Omental fat pad (tissue), 4 donors: Measurements from ENCODE around the gene RNF214. TPM values are rescaled to one million over a fixed set of nuclear protein-coding genes. Genes with fewer than 3 reads are reported as not detected.

Experiments
- ATAC-seq: fragments of 150-250 bp; one replicate; pipeline ENCODE4 v1.9.1; 2016; ENCODE audit warnings: mild to moderate bottlenecking, moderate library complexity; ENCODE audit not compliant: low FRiP score
- DNase-seq: peaks from one replicate; pipeline ENCODE4 v3.0.0-alpha.2; 2019; ENCODE audit warnings: low spot score
- CTCF ChIP-seq, 3 donors: fragments of 450-650 bp; IDR thresholded peaks; one replicate each; pipeline ENCODE4 v1.5.1; 2016 to 2017; ENCODE audit warnings: antibody characterized with exemption in 3 of 3, mild to moderate bottlenecking in 3 of 3, moderate library complexity in 2 of 3
- total RNA-seq, 4 donors: library from RNA; depleted of rRNA; stranded (reverse); fragments of >200 nt; gene quantifications; one replicate each; pipeline ENCODE4 v1.1.0, GENCODE V29; 2016

The RNF214 gene
- total RNA-seq, 4 donors from 2014 or later: 7.7 to 12.1 (median 9.8) TPM

- no peak for ATAC-seq
- no peak for DNase-seq
- no peak for TF ChIP-seq CTCF (IDR thresholded peaks at IDR 0.05)
These were observed 80.6 kb downstream of the RNF214 start for GRCh38 chr11:117313091-117313490.

- ATAC-seq (no peak), DNase-seq (no peak)
- TF ChIP-seq CTCF (IDR thresholded peaks at IDR 0.05): no peak
These were observed 81.6 kb downstream of the RNF214 start for GRCh38 chr11:117313828-117314768.

GRCh38 chr11:117314840-117315239 lies 82.4 kb downstream of the RNF214 start:
- ATAC-seq (no peak), DNase-seq (no peak)

GRCh38 chr11:117315285-117316196 lies 83.1 kb downstream of the RNF214 start:
- ATAC-seq: peak; percentile 55
- no peak for TF ChIP-seq CTCF (IDR thresholded peaks at IDR 0.05)

More at GRCh38 chr11:117314840-117315239, 82.4 kb downstream of the RNF214 start:
- TF ChIP-seq CTCF (IDR thresholded peaks at IDR 0.05): no peak

GRCh38 chr11:117316197-117316961 lies 83.9 kb downstream of the RNF214 start, which contains the start of gene BACE1:
BACE1 (minus strand) TSS chr11:117316256; CDS start chr11:117315795, 461 bp downstream.
- ATAC-seq (peak; percentile 89), DNase-seq (peak; percentile 35)
- TF ChIP-seq CTCF (IDR thresholded peaks at IDR 0.05): no peak

More at GRCh38 chr11:117315285-117316196, 83.1 kb downstream of the RNF214 start:
- DNase-seq: no peak

GRCh38 chr11:117318738-117319137 lies 86.3 kb downstream of the RNF214 start:
- TF ChIP-seq CTCF (IDR thresholded peaks at IDR 0.05): no peak
- no peak for ATAC-seq

More at GRCh38 chr11:117318738-117319137, 86.3 kb downstream of the RNF214 start:
- DNase-seq: no peak
